Measurements from ENCODE around the gene CCDC15. TPM values are rescaled to one million over a fixed set of nuclear protein-coding genes. Genes with fewer than 3 reads are reported as not detected.
"Not testable (repeated sequence)": the region's sequence is repeated elsewhere in the genome, so short reads cannot be mapped to it uniquely, and the experiment has no call there.

The CCDC15 gene
- total RNA-seq, 2 experiments from 2014 or later, result 4.3 to 4.5 TPM

DNA sequence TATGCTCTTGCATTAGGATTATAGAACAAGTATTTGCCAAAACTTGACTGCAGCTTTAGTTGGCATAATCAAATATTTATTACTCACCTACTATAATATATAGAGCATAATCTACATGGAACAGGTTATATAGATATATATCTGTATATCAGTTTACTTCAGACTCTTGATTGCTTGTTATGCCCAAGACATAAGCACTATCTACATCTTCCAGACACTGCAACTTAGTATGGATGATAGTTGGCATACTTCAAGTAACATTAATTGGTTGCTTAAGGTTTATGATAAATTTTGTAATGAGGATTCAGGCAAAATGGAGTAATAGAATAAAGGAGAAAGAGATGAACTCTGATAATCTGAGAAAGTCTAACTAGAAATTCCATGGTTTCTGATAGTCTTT is 1.0 kb downstream of the CCDC15 start:
- no peaks in the 10 kb centered on the region for H3K9me3 Mint-ChIP-seq
- no peaks in the 10 kb centered on the region for H3K27me3 Mint-ChIP-seq
- no peak overlapping the region for H3K27ac Mint-ChIP-seq
- no peaks in the 10 kb centered on the region for H3K36me3 Mint-ChIP-seq
- no peak for DNase-seq
- no peak overlapping the region for H3K4me3 Mint-ChIP-seq
- H3K4me1 Mint-ChIP-seq, result peaks cover 2% of the 10 kb centered on the region

DNA sequence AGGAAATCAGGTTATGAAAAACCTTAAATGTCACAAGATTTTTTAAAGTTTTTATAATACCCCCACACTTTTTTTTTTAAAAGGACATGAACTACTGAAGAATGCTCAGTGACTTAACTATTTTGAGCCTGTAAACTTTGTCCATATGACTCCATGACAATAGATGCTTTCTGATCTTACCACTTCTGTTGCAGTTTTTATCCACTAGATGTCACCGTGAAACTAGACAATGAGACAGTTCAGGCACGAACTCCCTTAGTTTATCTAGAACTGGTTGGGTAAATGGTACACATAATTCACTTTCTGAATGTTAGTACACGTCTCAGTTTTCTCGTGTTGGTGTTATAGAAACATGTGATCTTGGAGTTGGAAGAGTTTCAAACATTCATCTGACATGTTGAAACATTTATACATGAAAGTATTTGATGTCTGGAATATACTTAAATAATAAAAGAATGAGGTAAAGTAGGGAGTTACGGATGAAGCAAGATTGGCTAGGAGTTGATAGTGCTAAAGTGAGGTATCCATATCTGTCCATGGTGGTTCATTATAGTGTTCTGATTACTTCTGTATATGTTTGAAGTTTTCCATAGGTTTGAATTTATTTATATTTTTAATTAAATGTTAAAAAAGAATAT is 8.1 kb downstream of the CCDC15 start:
- no peak for DNase-seq
- no peaks in the 10 kb centered on the region for H3K27me3 Mint-ChIP-seq
- no peak overlapping the region for H3K27ac Mint-ChIP-seq
- no peaks in the 10 kb centered on the region for H3K9me3 Mint-ChIP-seq
- H3K4me3 Mint-ChIP-seq, result no peak overlapping the region
- peaks cover 13% of the 10 kb centered on the region for H3K36me3 Mint-ChIP-seq
- H3K4me1 Mint-ChIP-seq, result no peaks in the 10 kb centered on the region

DNA sequence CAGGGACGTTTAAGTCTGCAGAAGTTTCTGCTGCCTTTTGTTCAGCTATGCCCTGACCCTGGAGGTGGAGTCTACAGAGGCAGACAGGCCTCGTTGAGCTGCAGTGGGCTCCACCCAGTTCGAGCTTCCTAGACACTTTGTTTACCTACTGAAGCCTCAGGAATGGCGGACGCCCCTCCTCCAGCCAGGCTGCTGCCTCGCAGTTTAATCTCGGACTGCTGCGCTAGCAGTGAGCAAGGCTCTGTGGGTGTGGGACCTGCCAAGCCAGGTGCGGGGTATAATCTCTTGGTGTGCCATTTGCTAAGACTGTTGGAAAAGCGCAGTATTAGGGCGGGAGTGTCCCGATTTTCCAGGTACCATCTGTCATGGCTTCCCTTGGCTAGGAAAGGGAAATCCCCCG is 14.2 kb downstream of the CCDC15 start:
- not testable (repeated sequence) for H3K9me3 Mint-ChIP-seq, DNase-seq, H3K4me1 Mint-ChIP-seq, H3K27me3 Mint-ChIP-seq, H3K4me3 Mint-ChIP-seq, H3K27ac Mint-ChIP-seq
- peaks cover 17% of the 10 kb centered on the region for H3K36me3 Mint-ChIP-seq

DNA sequence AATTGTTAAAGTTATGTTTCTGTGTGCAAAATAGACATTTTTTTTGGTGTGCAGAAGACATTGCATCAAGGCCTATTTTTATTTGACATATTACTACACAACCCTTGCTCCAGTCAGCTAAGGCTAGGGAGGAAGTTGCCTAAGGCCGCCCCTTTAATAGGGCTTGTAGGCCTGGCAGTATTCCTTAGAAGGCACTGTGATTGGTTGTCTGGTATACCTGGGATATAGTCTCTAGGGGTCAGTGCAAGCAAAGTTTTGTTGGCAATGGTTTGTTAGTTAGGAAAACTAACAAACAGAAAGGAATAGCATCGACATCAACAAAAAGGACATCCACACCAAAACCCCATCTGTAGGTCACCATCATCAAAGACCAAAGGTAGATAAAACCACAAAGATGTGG is 16.9 kb downstream of the CCDC15 start:
- no peak overlapping the region for H3K4me3 Mint-ChIP-seq
- no peaks in the 10 kb centered on the region for H3K9me3 Mint-ChIP-seq
- no peak for DNase-seq

DNA sequence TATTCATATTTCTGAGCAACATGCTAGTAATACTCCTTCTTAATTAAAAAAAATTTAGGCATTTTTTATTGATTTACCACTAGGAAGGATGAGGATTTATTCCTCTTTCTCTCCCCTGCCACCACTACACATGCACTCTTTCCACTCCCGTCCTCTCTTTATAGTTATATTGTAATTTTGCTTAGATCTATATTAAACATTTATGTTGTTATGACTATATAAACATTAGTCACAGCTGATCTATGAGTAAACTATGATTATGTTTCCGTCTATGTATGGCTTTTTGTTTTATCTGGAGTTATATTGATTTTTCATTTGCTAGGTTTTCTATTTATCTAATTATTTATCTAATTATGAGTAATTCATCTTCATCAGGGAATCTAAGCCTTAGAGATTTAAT is 17.8 kb downstream of the CCDC15 start:
- no peaks in the 10 kb centered on the region for H3K4me1 Mint-ChIP-seq
- H3K27ac Mint-ChIP-seq, result no peak overlapping the region
- no peak for DNase-seq

More for the DNA sequence above, 16.9 kb downstream of the CCDC15 start:
- peaks cover 7% of the 10 kb centered on the region for H3K36me3 Mint-ChIP-seq
- no peaks in the 10 kb centered on the region for H3K4me1 Mint-ChIP-seq
- H3K27ac Mint-ChIP-seq, result no peak overlapping the region
- H3K27me3 Mint-ChIP-seq, result no peaks in the 10 kb centered on the region

DNA sequence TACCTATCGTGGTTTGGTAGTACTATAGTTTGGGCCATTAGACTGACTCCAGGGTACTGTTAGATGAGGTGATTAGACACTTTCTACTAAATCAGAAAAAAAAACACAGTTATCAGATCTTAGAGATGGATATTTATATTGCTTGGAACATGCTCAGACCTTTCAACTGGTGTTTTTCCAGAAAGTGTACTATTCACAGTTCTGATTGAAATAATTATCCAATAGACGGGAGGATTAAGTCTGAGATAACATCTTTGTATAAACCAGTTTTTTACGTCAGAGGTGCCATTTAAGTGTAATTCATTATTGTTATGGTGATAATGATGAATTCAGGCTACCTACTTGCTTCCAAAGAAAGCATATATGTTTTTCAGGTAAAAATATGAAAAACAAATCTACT is 22.5 kb downstream of the CCDC15 start:
- no peaks in the 10 kb centered on the region for H3K27me3 Mint-ChIP-seq
- peaks cover 15% of the 10 kb centered on the region for H3K9me3 Mint-ChIP-seq
- H3K36me3 Mint-ChIP-seq, result peaks cover 34% of the 10 kb centered on the region
- no peak overlapping the region for H3K4me3 Mint-ChIP-seq
- H3K27ac Mint-ChIP-seq, result no peak overlapping the region
- DNase-seq, result no peak
- no peaks in the 10 kb centered on the region for H3K4me1 Mint-ChIP-seq

More for the DNA sequence above, 17.8 kb downstream of the CCDC15 start:
- H3K36me3 Mint-ChIP-seq, result peaks cover 7% of the 10 kb centered on the region
- no peaks in the 10 kb centered on the region for H3K9me3 Mint-ChIP-seq
- no peak overlapping the region for H3K4me3 Mint-ChIP-seq
- H3K27me3 Mint-ChIP-seq, result no peaks in the 10 kb centered on the region

DNA sequence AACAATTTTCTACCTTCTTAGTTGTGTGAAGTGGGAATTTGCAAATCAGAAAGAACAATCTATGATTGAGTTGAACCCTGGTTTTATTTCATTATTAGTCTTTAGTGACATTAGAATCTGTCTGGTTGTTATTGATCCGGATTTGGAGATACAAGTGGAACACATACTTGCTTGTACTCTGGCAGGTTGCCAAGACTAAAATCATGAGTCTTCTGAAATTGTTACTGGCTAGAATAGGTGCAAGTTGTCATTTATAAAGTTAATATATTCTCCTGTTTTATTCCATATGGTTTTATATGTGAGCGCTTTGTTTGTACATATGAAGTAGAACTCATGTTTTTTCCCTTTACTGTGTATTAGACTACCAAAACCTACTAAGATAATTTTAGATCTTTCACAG is 23.0 kb downstream of the CCDC15 start:
- peaks cover 39% of the 10 kb centered on the region for H3K36me3 Mint-ChIP-seq
- no peaks in the 10 kb centered on the region for H3K27me3 Mint-ChIP-seq
- peaks cover 18% of the 10 kb centered on the region for H3K9me3 Mint-ChIP-seq
- no peaks in the 10 kb centered on the region for H3K4me1 Mint-ChIP-seq
- no peak overlapping the region for H3K4me3 Mint-ChIP-seq
- no peak overlapping the region for H3K27ac Mint-ChIP-seq
- DNase-seq, result no peak

DNA sequence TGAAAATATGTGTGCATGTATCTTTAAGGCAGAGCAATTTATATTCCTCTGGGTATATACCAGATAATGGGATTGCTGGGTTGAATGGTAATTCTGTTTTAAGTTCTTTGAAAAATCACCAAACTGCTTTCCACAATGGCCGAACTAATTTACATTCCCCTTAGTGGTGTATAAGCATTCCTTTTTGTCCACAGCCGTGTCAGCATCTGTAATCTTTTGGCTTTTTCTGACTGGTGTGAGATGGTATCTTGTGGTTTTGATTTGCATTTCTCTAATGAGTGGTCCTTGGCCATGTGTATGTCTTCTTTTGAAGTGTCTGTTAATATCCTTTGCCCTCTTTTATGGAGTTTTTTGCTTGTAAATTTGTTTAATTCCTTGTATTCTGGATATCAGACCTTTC is 24.3 kb downstream of the CCDC15 start:
- Mint-ChIP-seq H3K4me1 (no peaks in the 10 kb centered on the region), H3K27ac (no peak overlapping the region), H3K9me3 (peaks cover 20% of the 10 kb centered on the region), H3K4me3 (no peak overlapping the region), H3K27me3 (no peaks in the 10 kb centered on the region), H3K36me3 (peaks cover 52% of the 10 kb centered on the region)
- no peak for DNase-seq

DNA sequence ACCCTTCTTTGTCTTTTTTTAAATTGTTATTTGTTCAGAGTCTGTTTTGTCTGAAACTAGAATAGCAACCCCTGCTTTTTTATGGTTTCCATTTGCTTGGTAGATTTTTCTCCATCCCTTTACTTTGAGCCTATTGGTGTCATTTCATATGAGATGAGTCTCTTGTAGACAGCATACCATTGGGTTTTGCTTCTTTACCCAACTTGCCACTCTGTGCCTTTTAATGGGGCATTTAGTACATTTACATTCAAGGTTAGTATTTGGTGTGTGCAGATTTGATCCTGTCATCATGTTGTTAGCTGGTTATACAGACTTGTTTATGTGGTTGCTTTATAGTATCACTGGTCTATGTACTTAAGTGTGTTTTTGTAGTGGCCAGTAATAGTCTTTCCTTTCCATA is 28.0 kb downstream of the CCDC15 start:
- DNase-seq, result no peak
- Mint-ChIP-seq H3K9me3 (peaks cover 20% of the 10 kb centered on the region), H3K4me3 (no peak overlapping the region), H3K4me1 (no peaks in the 10 kb centered on the region), H3K27me3 (no peaks in the 10 kb centered on the region), H3K36me3 (peaks cover 58% of the 10 kb centered on the region), H3K27ac (no peak overlapping the region)

DNA sequence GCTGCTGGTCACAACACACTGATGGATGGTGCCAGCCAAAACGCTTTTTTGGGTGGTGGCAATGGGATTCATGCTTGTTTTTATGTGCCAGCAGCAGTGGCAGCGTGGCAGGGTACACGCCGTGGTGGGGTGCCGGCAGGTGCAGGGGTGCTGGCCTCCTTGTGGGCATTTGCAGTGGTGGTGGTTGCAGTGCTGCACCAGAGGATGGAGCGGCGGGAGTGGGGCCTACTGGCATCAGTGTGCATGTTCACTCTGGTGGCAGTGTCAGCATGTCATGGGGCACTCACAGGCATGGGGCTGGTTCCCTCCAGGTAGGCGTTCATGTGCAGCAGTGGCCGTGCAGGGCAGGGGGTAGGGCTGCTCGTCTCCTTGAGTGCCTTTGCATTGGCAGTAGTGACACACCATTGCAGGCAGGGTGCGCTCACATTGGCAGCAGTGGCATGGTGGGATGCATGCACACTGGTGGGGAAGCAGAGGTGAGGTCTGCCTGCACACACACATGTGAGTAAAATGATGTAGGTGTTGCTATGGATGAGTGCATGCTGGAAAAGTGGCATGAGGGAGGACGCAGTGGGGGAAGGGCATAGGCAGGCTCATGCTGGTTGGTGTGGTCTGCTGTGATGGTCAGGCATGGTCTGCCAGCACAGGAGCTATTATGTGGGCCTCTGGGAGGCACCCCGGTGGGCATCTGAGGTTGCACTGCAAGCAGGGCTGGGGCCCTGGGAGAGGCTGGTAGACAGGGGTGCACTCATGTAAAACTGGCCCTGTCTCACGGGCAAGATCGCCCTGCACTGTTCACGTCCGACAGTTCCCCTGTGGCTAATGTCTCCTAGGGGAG is 29.9 kb downstream of the CCDC15 start:
- H3K27ac Mint-ChIP-seq, result no peak overlapping the region
- peaks cover 20% of the 10 kb centered on the region for H3K9me3 Mint-ChIP-seq
- H3K4me3 Mint-ChIP-seq, result no peak overlapping the region
- H3K27me3 Mint-ChIP-seq, result no peaks in the 10 kb centered on the region
- no peak for DNase-seq
- H3K36me3 Mint-ChIP-seq, result peaks cover 55% of the 10 kb centered on the region
- H3K4me1 Mint-ChIP-seq, result no peaks in the 10 kb centered on the region

DNA sequence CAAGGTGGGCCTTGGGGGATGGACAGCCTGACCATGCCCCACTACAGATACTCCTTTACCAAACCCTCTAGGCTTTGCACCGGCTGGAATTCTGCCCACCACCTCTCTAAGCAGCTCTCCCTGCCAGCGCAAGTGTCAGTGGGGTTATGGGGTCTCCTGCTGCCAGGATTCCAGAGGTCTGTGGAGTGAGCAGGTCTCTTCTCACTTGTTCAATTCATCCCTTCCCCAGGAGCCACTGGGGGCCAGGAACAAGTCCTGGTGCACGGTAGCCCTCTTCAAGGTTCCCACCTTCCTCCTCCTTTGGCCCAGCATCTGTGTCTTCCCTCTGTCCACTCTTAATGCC is 30.5 kb downstream of the CCDC15 start:
- Mint-ChIP-seq H3K9me3 (peaks cover 18% of the 10 kb centered on the region), H3K27ac (no peak overlapping the region), H3K36me3 (peaks cover 51% of the 10 kb centered on the region), H3K4me1 (no peaks in the 10 kb centered on the region), H3K27me3 (no peaks in the 10 kb centered on the region), H3K4me3 (no peak overlapping the region)
- DNase-seq, result no peak

DNA sequence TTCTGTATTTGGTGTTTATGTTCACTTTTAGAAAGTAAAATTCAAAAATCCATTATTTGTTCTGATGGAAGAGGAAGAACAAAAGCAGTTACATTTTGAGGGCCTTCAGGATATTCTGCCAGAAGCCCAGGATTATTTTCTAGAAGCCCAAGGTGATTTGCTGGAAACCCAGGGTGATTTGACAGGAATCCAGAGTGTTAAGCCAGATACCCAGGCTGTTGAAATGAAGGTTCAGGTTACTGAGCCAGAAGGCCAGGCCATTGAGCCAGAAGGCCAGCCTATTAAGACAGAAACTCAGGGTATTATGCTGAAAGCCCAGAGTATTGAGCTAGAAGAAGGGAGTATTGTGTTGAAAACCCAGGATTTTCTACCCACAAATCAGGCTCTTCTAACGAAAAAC is 33.1 kb downstream of the CCDC15 start:
- no peak overlapping the region for H3K27ac Mint-ChIP-seq
- H3K9me3 Mint-ChIP-seq, result peaks cover under 1% of the 10 kb centered on the region
- no peak overlapping the region for H3K4me3 Mint-ChIP-seq
- DNase-seq, result no peak
- no peaks in the 10 kb centered on the region for H3K4me1 Mint-ChIP-seq
- H3K36me3 Mint-ChIP-seq, result peaks cover 25% of the 10 kb centered on the region
- H3K27me3 Mint-ChIP-seq, result no peaks in the 10 kb centered on the region

DNA sequence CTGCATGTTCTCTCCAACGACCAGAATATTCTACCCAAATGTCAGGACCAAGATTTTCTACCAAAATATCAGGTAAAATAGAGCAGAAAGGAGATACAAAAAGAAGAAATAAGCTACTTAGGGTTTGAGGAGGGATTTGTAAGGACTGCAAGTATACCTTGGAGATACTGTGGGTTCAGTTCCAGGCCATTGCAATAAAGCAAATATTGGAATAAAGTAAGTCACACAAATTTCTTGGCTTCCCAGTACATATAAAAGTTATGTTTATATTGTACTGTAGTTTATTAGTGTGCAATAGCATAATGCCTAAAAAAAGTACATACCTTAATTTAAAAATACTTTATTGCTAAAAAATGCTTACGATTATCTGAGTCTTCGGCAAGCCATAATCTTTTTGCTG is 34.1 kb downstream of the CCDC15 start:
- Mint-ChIP-seq H3K27ac (no peak overlapping the region), H3K27me3 (no peaks in the 10 kb centered on the region)

DNA sequence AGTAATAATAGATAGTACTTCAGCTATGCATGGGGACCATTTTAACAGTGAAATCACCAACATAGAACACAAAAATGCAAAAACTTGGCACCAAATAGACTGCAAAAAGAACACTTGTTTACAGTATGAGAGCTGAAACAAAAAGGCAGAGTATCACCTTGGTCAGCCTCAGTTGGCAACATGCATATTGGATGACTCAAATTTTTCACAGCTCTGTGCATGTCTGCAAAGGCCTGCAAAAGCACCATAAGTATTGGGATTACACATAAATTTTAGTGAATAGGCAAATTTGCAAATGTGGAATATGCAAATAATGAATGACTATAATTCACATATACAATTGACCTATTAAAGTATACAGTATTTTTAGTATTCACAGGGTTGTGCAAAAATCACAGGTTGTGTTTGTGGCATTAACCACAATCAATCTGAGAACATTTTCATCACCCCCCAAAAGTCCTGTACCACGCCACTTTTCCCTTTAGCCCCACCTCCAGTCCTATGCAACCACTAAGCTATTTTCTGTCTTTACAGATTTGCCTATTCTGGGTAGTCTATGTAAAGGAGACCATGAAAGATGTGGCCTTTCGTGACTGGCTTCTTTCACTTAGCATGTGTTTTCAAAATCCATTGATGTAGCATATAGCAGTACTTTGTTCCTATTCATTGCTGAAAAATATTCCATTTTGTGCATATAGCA is 47.2 kb downstream of the CCDC15 start:
- H3K4me1 Mint-ChIP-seq, result no peaks in the 10 kb centered on the region
- H3K27me3 Mint-ChIP-seq, result no peaks in the 10 kb centered on the region
- H3K36me3 Mint-ChIP-seq, result peaks cover 31% of the 10 kb centered on the region
- H3K27ac Mint-ChIP-seq, result no peak overlapping the region
- no peak overlapping the region for H3K4me3 Mint-ChIP-seq
- peaks cover 8% of the 10 kb centered on the region for H3K9me3 Mint-ChIP-seq
- no peak for DNase-seq

More for the DNA sequence above, 34.1 kb downstream of the CCDC15 start:
- H3K4me1 Mint-ChIP-seq, result no peaks in the 10 kb centered on the region
- peaks cover 16% of the 10 kb centered on the region for H3K36me3 Mint-ChIP-seq
- no peaks in the 10 kb centered on the region for H3K9me3 Mint-ChIP-seq
- DNase-seq, result no peak
- no peak overlapping the region for H3K4me3 Mint-ChIP-seq

DNA sequence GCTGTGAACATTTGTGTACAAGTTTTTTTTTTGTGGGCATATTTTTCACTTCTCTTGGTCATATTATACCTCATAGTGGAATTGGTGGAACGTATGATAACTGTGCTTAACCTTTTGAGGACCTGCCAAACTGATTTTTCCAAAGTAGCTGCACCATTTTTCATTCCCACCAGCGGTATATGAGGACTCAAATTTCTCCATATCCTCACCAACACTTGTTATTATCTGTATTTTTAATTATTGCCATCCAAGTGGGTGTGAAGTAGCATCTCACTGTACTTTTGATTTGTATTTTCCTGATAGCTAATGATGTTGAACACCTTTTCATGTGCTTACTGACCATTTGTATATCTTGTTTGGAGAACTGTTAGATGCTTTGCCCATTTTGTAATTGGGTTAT is 47.8 kb downstream of the CCDC15 start:
- H3K27ac Mint-ChIP-seq, result no peak overlapping the region
- H3K4me1 Mint-ChIP-seq, result no peaks in the 10 kb centered on the region
- H3K27me3 Mint-ChIP-seq, result no peaks in the 10 kb centered on the region
- H3K9me3 Mint-ChIP-seq, result peaks cover 8% of the 10 kb centered on the region
- no peak for DNase-seq
- H3K36me3 Mint-ChIP-seq, result peaks cover 36% of the 10 kb centered on the region
- H3K4me3 Mint-ChIP-seq, result no peak overlapping the region
